ENCODE data around the gene USH1G.

DNA sequence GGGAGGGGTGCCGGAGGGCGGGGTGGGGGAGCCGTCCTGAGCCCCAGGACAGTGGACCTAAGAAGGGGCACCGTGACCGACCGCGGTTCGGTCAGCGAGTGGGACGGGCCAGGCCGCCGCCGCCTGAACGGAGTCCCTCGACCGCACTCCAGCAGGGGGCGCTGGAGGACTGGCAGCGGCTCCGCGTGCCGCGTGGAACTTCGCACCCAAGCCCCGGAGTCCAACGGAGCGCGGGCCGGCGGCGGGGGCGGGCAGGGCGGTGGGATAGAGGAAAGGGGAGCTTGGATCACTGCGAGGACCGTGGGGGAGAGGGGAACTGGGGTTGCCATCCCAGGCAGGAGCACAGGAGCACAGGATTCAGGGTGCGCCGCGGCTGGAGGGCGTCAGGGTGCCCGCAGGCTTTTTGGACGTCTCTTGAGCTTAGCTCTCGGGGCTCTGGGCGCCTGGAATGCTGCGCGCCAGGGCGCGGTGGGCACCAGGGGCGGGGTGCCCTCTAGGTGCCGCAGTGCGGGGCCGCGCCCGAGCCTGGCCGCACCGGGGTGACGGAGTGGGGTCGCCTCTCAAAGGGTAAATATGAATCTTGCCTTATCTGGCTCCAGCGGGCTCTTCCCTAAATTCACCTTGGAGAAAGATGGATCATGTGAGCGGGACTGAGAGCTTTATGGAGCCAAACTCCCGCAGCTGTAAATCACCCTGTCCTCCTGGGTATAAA is 639 bp upstream of the USH1G start:
- TF ChIP-seq CTCF (conservative IDR thresholded peaks at IDR 0.05 in 1 of 2, IDR thresholded peaks at IDR 0.05 in 1 of 2; ENCODE audit: extremely low read depth in 1 of 2, insufficient read depth in 1 of 2, low read depth in 1 of 2, low read length in 2 of 2) (peak; percentile 55 to 90), EZH2 (IDR thresholded peaks at IDR 0.05; ENCODE audit: borderline replicate concordance, low read length) (peak; percentile 61)
